HG02938 (cell line): ENCODE results near the gene PLXDC2.

Source experiments
- ATAC-seq: cut with Tn5 transposase; IDR thresholded peaks from one replicate; pipeline ENCODE4 v1.9.1; 2021; ENCODE audit warnings: mild to moderate bottlenecking, moderate library complexity; ENCODE audit not compliant: unreplicated experiment

Gene PLXDC2

GRCh38 chr10:19853831-19854230 lies 37.6 kb downstream of the PLXDC2 start:
- ATAC-seq = no peak

- ATAC-seq = no peak
These were observed 41.6 kb downstream of the PLXDC2 start for GRCh38 chr10:19857876-19858275.

GRCh38 chr10:19860107-19860506 lies 43.9 kb downstream of the PLXDC2 start:
- no peak for ATAC-seq

- ATAC-seq = no peak
These were observed 46.7 kb downstream of the PLXDC2 start for GRCh38 chr10:19862811-19863515.

GRCh38 chr10:19865676-19866075 lies 49.4 kb downstream of the PLXDC2 start:
- ATAC-seq = no peak

GRCh38 chr10:19869370-19869769 lies 53.1 kb downstream of the PLXDC2 start:
- ATAC-seq = no peak

- ATAC-seq = no peak
These were observed 56.5 kb downstream of the PLXDC2 start for GRCh38 chr10:19872504-19873271.

- no peak for ATAC-seq
These were observed 58.0 kb downstream of the PLXDC2 start for GRCh38 chr10:19874190-19874589.

- no peak for ATAC-seq
These were observed 58.6 kb downstream of the PLXDC2 start for GRCh38 chr10:19874791-19875190.

- no peak for ATAC-seq
These were observed 60.3 kb downstream of the PLXDC2 start for GRCh38 chr10:19876570-19876969.

GRCh38 chr10:19877466-19878255 lies 61.4 kb downstream of the PLXDC2 start:
- no peak for ATAC-seq

GRCh38 chr10:19882621-19883020 lies 66.4 kb downstream of the PLXDC2 start:
- ATAC-seq = no peak

GRCh38 chr10:19888061-19888660 lies 71.9 kb downstream of the PLXDC2 start:
- ATAC-seq = no peak

GRCh38 chr10:19889256-19889655 lies 73.0 kb downstream of the PLXDC2 start:
- no peak for ATAC-seq

- ATAC-seq = no peak
These were observed 75.2 kb downstream of the PLXDC2 start for GRCh38 chr10:19891429-19891828.

- ATAC-seq = no peak
These were observed 76.0 kb downstream of the PLXDC2 start for GRCh38 chr10:19892270-19892669.

GRCh38 chr10:19892677-19893076 lies 76.4 kb downstream of the PLXDC2 start:
- no peak for ATAC-seq

- no peak for ATAC-seq
These were observed 79.3 kb downstream of the PLXDC2 start for GRCh38 chr10:19895500-19895899.

GRCh38 chr10:19902456-19902855 lies 86.2 kb downstream of the PLXDC2 start:
- ATAC-seq = no peak

GRCh38 chr10:19904202-19904661 lies 88.0 kb downstream of the PLXDC2 start:
- ATAC-seq = peak; percentile 97
